OCI-LY3 (cell line): ENCODE data around the gene PRSS3.
"Not testable (repeated sequence)": the region's sequence is repeated elsewhere in the genome, so short reads cannot be mapped to it uniquely, and the experiment has no call there.

ENCODE experiments used
- CTCF ChIP-seq: fragments of 200-600, 300-600 bp; sonication (generic); IDR thresholded peaks from 2 replicates; pipeline ENCODE4 v1.5.1; 2014; ENCODE audit warnings: antibody characterized with exemption, low read length, low read depth
- EZH2phosphoT487 ChIP-seq: fragments of 200-600 bp; shearing (Covaris generic); IDR thresholded peaks from 2 replicates; pipeline ENCODE4 v1.6.1; 2018; ENCODE audit warnings: antibody characterized with exemption, mixed run types, low read depth

GRCh38 chr9:33789429-33789828, 5.9 kb upstream of the PRSS3 start:
- not testable (repeated sequence) for TF ChIP-seq CTCF, EZH2phosphoT487
